K562 (cell line): ENCODE data around the gene TBX1. TPM values are rescaled to one million over a fixed set of nuclear protein-coding genes. Genes with fewer than 3 reads are reported as not detected.

ENCODE experiments used
- ATF1 ChIP-seq, 2 experiments: fragments of 450-650 bp in 1 of 2; IDR thresholded peaks; 2 replicates each; pipeline ENCODE4 v1.6.1; 2016; ENCODE audit warnings: missing compliant biosample characterization in 1 of 2, missing genetic modification characterization in 1 of 2
- ATF3 ChIP-seq, 2 experiments: fragments of 450-650 bp in 1 of 2; sonication (generic) in 1 of 2; formaldehyde crosslinking in 1 of 2; IDR thresholded peaks in 1 of 2; conservative IDR thresholded peaks in 1 of 2; 2 replicates each; pipeline versions ENCODE4 v1.6.1 to v1.8.1; 2016 to 2023; ENCODE audit warnings: mild to moderate bottlenecking in 2 of 2, moderate library complexity in 2 of 2, inconsistent platforms in 1 of 2, missing genetic modification reagents in 1 of 2
- CBFA2T2 ChIP-seq: fragments of 450-650 bp; conservative IDR thresholded peaks from 2 replicates; pipeline ENCODE4 v1.6.1; 2017; ENCODE audit warnings: mild to moderate bottlenecking
- HDAC6 ChIP-seq: IDR thresholded peaks from 2 replicates; pipeline ENCODE4 v1.6.1; 2012; ENCODE audit warnings: low read depth, mild to moderate bottlenecking, control low read depth, inconsistent platforms, low read length, moderate library complexity
- JUNB ChIP-seq: fragments of 450-650 bp; formaldehyde crosslinking; conservative IDR thresholded peaks from 2 replicates; pipeline ENCODE4 v1.4.0; 2020; ENCODE audit warnings: mild to moderate bottlenecking
- JUND ChIP-seq, 2 experiments: IDR thresholded peaks; 2 replicates in 1 of 2; 3 replicates in 1 of 2; pipeline ENCODE4 v1.6.1; 2011; ENCODE audit warnings: borderline replicate concordance in 2 of 2, low read depth in 2 of 2, low read length in 2 of 2, improper control_type of control experiment in 1 of 2, missing biosample characterization in 1 of 2, missing genetic modification characterization in 1 of 2, missing genetic modification reagents in 1 of 2
- MYNN ChIP-seq, 2 experiments: sonication (generic); formaldehyde crosslinking in 1 of 2; IDR thresholded peaks; 2 replicates each; pipeline versions ENCODE4 v1.5.0 to v1.6.1; 2016 to 2020; ENCODE audit warnings: antibody characterized with exemption in 1 of 2, missing genetic modification reagents in 1 of 2
- NFRKB ChIP-seq: fragments of 450-650 bp; IDR thresholded peaks from 2 replicates; pipeline ENCODE4 v1.6.1; 2016; ENCODE audit warnings: low read depth
- NFXL1 ChIP-seq: fragments of 450-650 bp; formaldehyde crosslinking; IDR thresholded peaks from 2 replicates; pipeline ENCODE4 v1.4.0; 2021; ENCODE audit warnings: mild to moderate bottlenecking
- WHSC1 ChIP-seq: IDR thresholded peaks from one replicate; pipeline ENCODE4 v1.6.1; 2012; ENCODE audit warnings: low read length, control low read depth, inconsistent platforms
- ZC3H4 ChIP-seq: sonication (generic); formaldehyde crosslinking; IDR thresholded peaks from 2 replicates; pipeline ENCODE4 v1.9.0; 2021; ENCODE audit warnings: missing genetic modification reagents, borderline replicate concordance
- ZFP36 ChIP-seq: fragments of 150-350 bp; IDR thresholded peaks from 2 replicates; pipeline ENCODE4 v1.6.1; 2018; ENCODE audit warnings: low read length, low read depth; ENCODE audit not compliant: partially characterized antibody
- ZMIZ1 ChIP-seq, 2 experiments: fragments of 150-350 bp in 1 of 2; IDR thresholded peaks; 2 replicates each; pipeline ENCODE4 v1.6.1; 2012 to 2016; ENCODE audit warnings: low read depth in 2 of 2, low read length in 2 of 2, mild to moderate bottlenecking in 1 of 2, moderate library complexity in 1 of 2
- ZNF134 ChIP-seq: fragments of 250-450 bp; sonication (Bioruptor Pico); conservative IDR thresholded peaks from 2 replicates; pipeline ENCODE4 v1.4.0; 2020
- ZNF146 ChIP-seq: IDR thresholded peaks from one replicate; pipeline ENCODE4 v1.6.1; 2018; ENCODE audit warnings: missing compliant biosample characterization; ENCODE audit not compliant: unreplicated experiment
- ZNF347 ChIP-seq: fragments of 450-650 bp; formaldehyde crosslinking; IDR thresholded peaks from 2 replicates; pipeline ENCODE4 v1.4.0; 2020; ENCODE audit warnings: low read depth, mild to moderate bottlenecking, moderate library complexity
- ZNF507 ChIP-seq: conservative IDR thresholded peaks from 2 replicates; pipeline ENCODE4 v1.6.1; 2017; ENCODE audit warnings: missing genetic modification characterization, missing compliant biosample characterization
- ZNF609 ChIP-seq: sonication (generic); formaldehyde crosslinking; IDR thresholded peaks from 2 replicates; pipeline ENCODE4 v1.8.1; 2023; ENCODE audit warnings: missing genetic modification reagents, mild to moderate bottlenecking, borderline replicate concordance
- polyA plus RNA-seq, 8 experiments: library from polyadenylated mRNA; depleted of rRNA in 4 of 8; stranded (reverse) in 5 of 8; unstranded in 3 of 8; fragments of >200 nt; fragmentation: Nextera tagmentation in 2 of 8; fragmentation: Illumina TruSeq in 1 of 8; extraction: Ambion mirVana in 2 of 8; extraction: Trizol in 1 of 8; gene quantifications; 2 replicates each; pipeline versions ENCODE4 v1.2.1 to v1.2.3, GENCODE V29; 2011 to 2014; ENCODE audit warnings: inconsistent platforms in 1 of 8, missing spikeins in 1 of 8
- total RNA-seq, 7 experiments: library from RNA; depleted of rRNA in 6 of 7; stranded (reverse); fragments of >200 nt in 6 of 7; fragmentation: Illumina TruSeq in 2 of 7; extraction: Trizol in 2 of 7; gene quantifications; 2 replicates each; pipeline versions ENCODE4 v1.2.1 to v1.2.3, GENCODE V29; 2011 to 2021; ENCODE audit warnings: low replicate concordance in 1 of 7

TBX1 gene
- total and polyA plus RNA-seq, 9 of the 15 experiments (the other 6 are each of a cell fraction or from before 2014, with no cell fraction given): 0.07 to 35.0 (median 3.9) TPM

GRCh38 chr22:19776433-19777031 is 16.0 kb downstream of the TBX1 start (continued):
- TF ChIP-seq ZMIZ1 (IDR thresholded peaks at IDR 0.05; ENCODE audit: low read depth in 2 of 2, low read length in 2 of 2): no peak
- TF ChIP-seq NFXL1 (CRISPR knock-in tag): peak; percentile 77; the same call in 1 of the 2 replicates
- no peak for TF ChIP-seq ATF1 (CRISPR knock-in tag; IDR thresholded peaks at IDR 0.05)
- TF ChIP-seq ATF1 (tag; IDR thresholded peaks at IDR 0.05): peak; percentile 43
- peak; percentile 40 for TF ChIP-seq ZFP36
- TF ChIP-seq NFRKB: no peak
- TF ChIP-seq ZNF134 (CRISPR knock-in tag): no peak
- no peak for TF ChIP-seq ZNF507
- TF ChIP-seq ATF3 (IDR thresholded peaks at IDR 0.05): no peak
- peak; percentile 58; the same call in 1 of the 2 replicates for TF ChIP-seq ATF3 (CRISPR knock-in tag; conservative IDR thresholded peaks at IDR 0.05)
- no peak for TF ChIP-seq CBFA2T2
- no peak for TF ChIP-seq ZNF347 (CRISPR knock-in tag)
- 0 out of 2 replicates have a peak, but pooled peaks have one; percentile 6 for TF ChIP-seq JUNB (CRISPR knock-in tag)
- peak; percentile 32; the same call in 1 of the 2 replicates for TF ChIP-seq HDAC6
- TF ChIP-seq ZC3H4 (CRISPR knock-in tag): no peak
- peak; percentile 65; the same call in 1 of the 2 replicates for TF ChIP-seq MYNN (IDR thresholded peaks at IDR 0.05)
- no peak for TF ChIP-seq MYNN (CRISPR knock-in tag; IDR thresholded peaks at IDR 0.05)
- peak; percentile 59 for TF ChIP-seq WHSC1
- no peak for TF ChIP-seq ZNF146 (CRISPR knock-in tag)
- peak; percentile 58; the same call in 1 of the 2 replicates for TF ChIP-seq JUND (IDR thresholded peaks at IDR 0.05; ENCODE audit: borderline replicate concordance, low read depth, low read length)
- peak; percentile 73; the same call in 1 of the 3 replicates for TF ChIP-seq JUND (tag; IDR thresholded peaks at IDR 0.05; ENCODE audit: borderline replicate concordance, low read depth, low read length)
- no peak for TF ChIP-seq ZNF609 (CRISPR knock-in tag)
